ENCODE measurements around the gene NFIB. TPM values are rescaled to one million over a fixed set of nuclear protein-coding genes. Genes with fewer than 3 reads are reported as not detected.

Gene NFIB
- total RNA-seq, 4 donors from 2014 or later: 40.2 to 150 (median 83.7) TPM

GRCh38 chr9:14344053-14344524 is 30.1 kb upstream of the NFIB start:
- in situ Hi-C loops (cut with MboI; ENCODE audit: low pct_ligation_motif_present in 1 of 4, low pct_unique_long_range_greater_than_20kb in 1 of 4, low sequenced_read_pairs in 3 of 4): no loop called here
- peak overlapping the region in 1 of 4 donors; percentile 2 for H3K4me3 ChIP-seq
- no peak for DNase-seq
- H3K36me3 ChIP-seq: no peaks in the 10 kb centered on the region
- H3K9me3 ChIP-seq: no peaks in the 10 kb centered on the region
- peak overlapping the region in 2 of 4 donors; percentile 41 to 50 for H3K27ac ChIP-seq
- H3K27me3 ChIP-seq: peaks cover 92% of the 10 kb centered on the region
- H3K4me1 ChIP-seq: peaks cover 16 to 41% (median 30%) of the 10 kb centered on the region in 4 donors
- TF ChIP-seq, protein P1, sequence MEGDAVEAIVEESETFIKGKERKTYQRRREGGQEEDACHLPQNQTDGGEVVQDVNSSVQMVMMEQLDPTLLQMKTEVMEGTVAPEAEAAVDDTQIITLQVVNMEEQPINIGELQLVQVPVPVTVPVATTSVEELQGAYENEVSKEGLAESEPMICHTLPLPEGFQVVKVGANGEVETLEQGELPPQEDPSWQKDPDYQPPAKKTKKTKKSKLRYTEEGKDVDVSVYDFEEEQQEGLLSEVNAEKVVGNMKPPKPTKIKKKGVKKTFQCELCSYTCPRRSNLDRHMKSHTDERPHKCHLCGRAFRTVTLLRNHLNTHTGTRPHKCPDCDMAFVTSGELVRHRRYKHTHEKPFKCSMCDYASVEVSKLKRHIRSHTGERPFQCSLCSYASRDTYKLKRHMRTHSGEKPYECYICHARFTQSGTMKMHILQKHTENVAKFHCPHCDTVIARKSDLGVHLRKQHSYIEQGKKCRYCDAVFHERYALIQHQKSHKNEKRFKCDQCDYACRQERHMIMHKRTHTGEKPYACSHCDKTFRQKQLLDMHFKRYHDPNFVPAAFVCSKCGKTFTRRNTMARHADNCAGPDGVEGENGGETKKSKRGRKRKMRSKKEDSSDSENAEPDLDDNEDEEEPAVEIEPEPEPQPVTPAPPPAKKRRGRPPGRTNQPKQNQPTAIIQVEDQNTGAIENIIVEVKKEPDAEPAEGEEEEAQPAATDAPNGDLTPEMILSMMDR (IDR thresholded peaks at IDR 0.05): no peak
- TF ChIP-seq POLR2AphosphoS5 (IDR thresholded peaks at IDR 0.05): no peak
- no peak for TF ChIP-seq EP300 (IDR thresholded peaks at IDR 0.05; ENCODE audit: low read depth)
- TF ChIP-seq POLR2A (IDR thresholded peaks at IDR 0.05): no peak
- intact Hi-C loops (cut with DNase I; ENCODE audit: low total_unique reads): no loop called here
- WGBS, 2 donors (ENCODE audit: low coverage in 1 of 2): 31 to 49% methylated on average over 6 of the region's 6 CpGs

DNA sequence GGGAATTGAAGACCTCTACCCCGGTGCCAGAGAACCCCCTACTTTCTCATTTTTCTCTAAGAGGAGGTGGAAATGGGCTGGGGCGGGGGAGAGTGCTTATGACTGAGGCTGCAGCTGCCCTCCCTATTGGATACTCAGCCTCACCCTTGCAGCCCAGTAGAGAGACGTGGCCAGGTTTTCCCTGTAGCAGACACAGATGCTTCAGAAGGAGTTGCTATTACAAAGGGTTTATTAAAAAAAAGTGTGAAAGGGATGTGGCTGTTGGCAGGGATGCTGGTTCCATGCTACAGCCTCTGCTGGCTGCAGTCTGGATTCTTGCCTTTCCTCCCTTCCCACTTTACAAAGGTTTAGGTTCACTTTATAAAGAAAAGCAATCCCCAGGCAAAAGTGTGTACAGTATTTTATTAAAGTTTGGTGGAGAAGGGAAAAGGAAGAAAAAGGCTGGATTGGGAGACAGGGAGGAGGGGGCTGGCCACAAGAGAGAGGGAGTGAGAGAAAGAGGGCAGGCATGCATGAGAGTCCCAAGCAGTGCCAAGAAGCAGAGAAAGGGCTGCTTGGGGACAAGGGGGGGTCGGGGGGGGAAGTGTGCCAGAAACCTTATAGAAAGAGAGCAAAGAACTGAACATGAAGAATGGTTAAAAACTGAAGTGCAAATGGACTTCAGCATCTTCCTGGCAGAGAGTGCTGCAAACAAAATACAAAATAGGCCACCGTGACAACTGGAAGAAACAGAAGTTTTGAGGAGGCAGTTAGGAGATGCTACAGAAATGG is 29.5 kb upstream of the NFIB start:
- H3K9me3 ChIP-seq: no peaks in the 10 kb centered on the region
- 48 to 50% methylated on average over 1 to 5 of the region's 5 CpGs for WGBS, 2 donors (ENCODE audit: low coverage in 1 of 2)
- TF ChIP-seq POLR2A (IDR thresholded peaks at IDR 0.05) (no peak), POLR2AphosphoS5 (IDR thresholded peaks at IDR 0.05) (no peak), EP300 (IDR thresholded peaks at IDR 0.05; ENCODE audit: low read depth) (no peak)
- TF ChIP-seq, protein P1 (IDR thresholded peaks at IDR 0.05): no peak
- H3K4me3 ChIP-seq: no peak overlapping the region
- intact Hi-C loops (cut with DNase I; ENCODE audit: low total_unique reads): no loop called here
- in situ Hi-C loops (cut with MboI; ENCODE audit: low pct_ligation_motif_present in 1 of 4, low pct_unique_long_range_greater_than_20kb in 1 of 4, low sequenced_read_pairs in 3 of 4): no loop called here
- no peaks in the 10 kb centered on the region for H3K36me3 ChIP-seq
- H3K27ac ChIP-seq: peak overlapping the region in 2 of 4 donors; percentile 41 to 50
- peaks cover 89% of the 10 kb centered on the region for H3K27me3 ChIP-seq
- peaks cover 12 to 34% (median 23%) of the 10 kb centered on the region in 4 donors for H3K4me1 ChIP-seq
- no peak for DNase-seq

DNA sequence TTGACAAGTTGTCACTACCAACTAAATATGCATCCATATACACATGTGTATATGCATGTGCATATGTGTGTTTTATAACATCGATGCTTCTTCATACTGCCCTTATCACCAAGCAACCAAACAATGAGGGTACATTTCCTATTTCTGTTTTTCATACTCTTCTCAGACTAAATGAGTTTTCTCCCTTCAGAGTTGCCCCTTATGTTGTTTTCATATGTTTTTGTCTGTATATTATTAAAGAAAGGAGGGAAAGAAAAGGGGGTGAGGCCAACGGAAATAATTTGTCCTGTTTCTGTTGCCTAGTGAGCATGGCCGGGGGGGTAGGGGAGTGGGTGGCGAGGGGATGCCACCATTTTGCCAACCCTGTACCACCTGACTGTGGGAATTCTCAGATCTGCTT is 28.8 kb upstream of the NFIB start:
- H3K9me3 ChIP-seq: no peaks in the 10 kb centered on the region
- in situ Hi-C loops (cut with MboI; ENCODE audit: low pct_ligation_motif_present in 1 of 4, low pct_unique_long_range_greater_than_20kb in 1 of 4, low sequenced_read_pairs in 3 of 4): no loop called here
- peak overlapping the region in 1 of 4 donors; percentile 50 for H3K27ac ChIP-seq
- H3K36me3 ChIP-seq: no peaks in the 10 kb centered on the region
- no peak overlapping the region for H3K4me3 ChIP-seq
- peaks cover 11 to 27% (median 17%) of the 10 kb centered on the region in 4 donors for H3K4me1 ChIP-seq
- DNase-seq: no peak
- intact Hi-C loops (cut with DNase I; ENCODE audit: low total_unique reads): no loop called here
- 82 to 94% methylated on average over 3 to 4 of the region's 4 CpGs for WGBS, 2 donors (ENCODE audit: low coverage in 1 of 2)
- H3K27me3 ChIP-seq: peaks cover 82% of the 10 kb centered on the region
- TF ChIP-seq EP300 (IDR thresholded peaks at IDR 0.05; ENCODE audit: low read depth) (no peak), POLR2AphosphoS5 (IDR thresholded peaks at IDR 0.05) (no peak), POLR2A (IDR thresholded peaks at IDR 0.05) (no peak)
- TF ChIP-seq, protein P1 (IDR thresholded peaks at IDR 0.05): no peak

DNA sequence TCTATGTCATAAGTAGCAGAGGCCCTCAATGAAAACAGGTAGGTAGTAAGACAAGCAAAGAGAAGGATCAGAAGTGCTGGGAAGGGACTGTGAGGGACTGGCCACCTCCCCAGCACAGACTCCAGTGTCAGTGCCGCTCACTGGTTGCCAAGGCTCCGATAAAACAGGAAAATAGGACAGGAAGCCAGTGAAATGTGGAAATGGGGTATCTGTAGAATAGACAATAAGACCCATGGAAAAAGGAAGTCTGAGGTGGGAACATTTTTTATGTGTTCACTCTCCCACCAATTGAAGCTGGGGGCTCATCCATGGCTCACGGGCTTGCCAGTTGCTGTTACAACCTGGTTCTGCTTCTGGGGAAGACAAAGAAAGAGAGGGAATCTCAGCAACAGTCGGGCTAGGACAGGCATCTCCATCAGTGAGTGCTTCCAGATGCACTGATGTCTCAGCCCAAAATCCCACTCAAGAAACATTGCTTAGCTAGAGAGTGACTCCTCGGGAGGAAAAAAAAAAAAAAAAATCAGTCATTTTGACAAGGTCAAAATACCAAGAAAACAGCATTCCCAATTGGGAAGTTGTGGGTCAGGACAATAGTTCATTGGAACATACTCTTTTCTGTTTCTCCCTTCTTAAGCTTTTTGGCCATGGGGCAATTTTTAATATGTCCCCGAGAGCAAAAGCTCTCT is 27.6 kb upstream of the NFIB start:
- H3K27ac ChIP-seq: peak overlapping the region in 1 of 4 donors; percentile 39
- no peaks in the 10 kb centered on the region for H3K36me3 ChIP-seq
- in situ Hi-C loops (cut with MboI; ENCODE audit: low pct_ligation_motif_present in 1 of 4, low pct_unique_long_range_greater_than_20kb in 1 of 4, low sequenced_read_pairs in 3 of 4) (no loop called here), intact Hi-C loops (cut with DNase I; ENCODE audit: low total_unique reads) (no loop called here)
- peaks cover 75% of the 10 kb centered on the region for H3K27me3 ChIP-seq
- peaks cover under 1 to 16% (median 7%) of the 10 kb centered on the region in 4 donors for H3K4me1 ChIP-seq
- no peak for TF ChIP-seq POLR2AphosphoS5 (IDR thresholded peaks at IDR 0.05)
- TF ChIP-seq, protein P1 (IDR thresholded peaks at IDR 0.05): no peak
- TF ChIP-seq POLR2A (IDR thresholded peaks at IDR 0.05): no peak
- TF ChIP-seq EP300 (IDR thresholded peaks at IDR 0.05; ENCODE audit: low read depth): no peak
- no peaks in the 10 kb centered on the region for H3K9me3 ChIP-seq
- 40 to 57% methylated on average over 2 to 6 of the region's 6 CpGs for WGBS, 2 donors (ENCODE audit: low coverage in 1 of 2)
- H3K4me3 ChIP-seq: no peak overlapping the region
- no peak for DNase-seq
